GM12878 (cell line): ENCODE data around the gene CD180. TPM values are rescaled to one million over a fixed set of nuclear protein-coding genes. Genes with fewer than 3 reads are reported as not detected.

ENCODE experiments used
- ATAC-seq: fragments of 200-7000 bp; cut with Tn5 transposase; 3 replicates; pipeline ENCODE4 v1.9.1; 2020; ENCODE audit warnings: mild to moderate bottlenecking, moderate library complexity
- BruUV-seq: library from RNA; stranded (reverse); fragments of 400-500 nt; replicated peaks from 2 replicates; lab custom pipeline; 2021; lab: Mats Ljungman, UMichigan
- CTCF ChIA-PET: fragments of 300-600 bp; sonication (Branson Sonifier 250); formaldehyde crosslinking; extraction: SDS; loops from one replicate; lab custom pipeline; 2021; ENCODE audit warnings: inconsistent platforms; lab: Yijun Ruan, JAX
- POLR2A ChIA-PET: fragments of 350-600 bp; formaldehyde crosslinking; extraction: SDS; loops from one replicate; lab custom pipeline; 2021; ENCODE audit warnings: inconsistent platforms; lab: Charles Lee
- RAD21 ChIA-PET: fragments of 300-600 bp; sonication (Branson Sonifier 250); formaldehyde crosslinking; loops from one replicate; lab custom pipeline; 2023; ENCODE audit warnings: antibody characterized with exemption; ENCODE audit not compliant: unreplicated experiment; lab: Charles Lee
- SMC1A ChIA-PET: fragments of 300-600 bp; sonication (Branson Sonifier 250); formaldehyde crosslinking; loops from one replicate; lab custom pipeline; 2023; ENCODE audit not compliant: unreplicated experiment, uncharacterized antibody; lab: Charles Lee
- DNase-seq: peaks from one replicate; pipeline ENCODE4 v3.0.0-alpha.2; 2011; ENCODE audit warnings: low read depth, low spot score
- FAIRE-seq: peaks from 3 replicates; lab custom pipeline; 2011; peaks lifted over from hg19 to GRCh38; lab: Jason Lieb, UNC
- H2AFZ ChIP-seq: 2 replicates; pipeline ENCODE4 v1.6.0; 2011; ENCODE audit warnings: low read depth, low read length, control low read depth; ENCODE audit not compliant: control insufficient read depth
- H3K27ac ChIP-seq: 2 replicates; pipeline ENCODE4 v1.5.1; 2011; ENCODE audit warnings: control low read depth; ENCODE audit not compliant: control insufficient read depth, insufficient read depth
- H3K27me3 ChIP-seq, 2 experiments: replicated peaks in 1 of 2; 2 replicates each; pipeline versions ENCODE4 v1.6.0 to v1.6.1; 2011; ENCODE audit warnings: low read length in 1 of 2; ENCODE audit not compliant: control insufficient read depth in 2 of 2, insufficient read depth in 2 of 2
- H3K36me3 ChIP-seq, 2 experiments: 2 replicates each; pipeline ENCODE4 v1.5.1; 2011; ENCODE audit warnings: low read length in 1 of 2; ENCODE audit not compliant: control insufficient read depth in 2 of 2, insufficient read depth in 2 of 2
- H3K4me1 ChIP-seq: 2 replicates; pipeline ENCODE4 v1.6.1; 2011; ENCODE audit warnings: mild to moderate bottlenecking, low read length, moderate library complexity, mixed read lengths; ENCODE audit not compliant: control insufficient read depth, insufficient read depth
- H3K4me2 ChIP-seq: 2 replicates; pipeline ENCODE4 v1.6.0; 2011; ENCODE audit warnings: control low read depth; ENCODE audit not compliant: control insufficient read depth, insufficient read depth
- H3K4me3 ChIP-seq: fragments of 200-600 bp; sonication (generic); 2 replicates; pipeline ENCODE4 v1.5.1; 2016
- H3K79me2 ChIP-seq: 2 replicates; pipeline ENCODE4 v1.6.0; 2011; ENCODE audit warnings: low read length; ENCODE audit not compliant: control insufficient read depth, insufficient read depth
- H3K9ac ChIP-seq: 2 replicates; pipeline ENCODE4 v1.8.0; 2011; ENCODE audit warnings: low read length, control low read depth, mixed read lengths; ENCODE audit not compliant: control insufficient read depth, insufficient read depth
- H3K9me3 ChIP-seq: replicated peaks from 3 replicates; pipeline ENCODE4 v1.5.1; 2011; ENCODE audit warnings: mild to moderate bottlenecking, low read length; ENCODE audit not compliant: control insufficient read depth, insufficient read depth
- H4K20me1 ChIP-seq: 2 replicates; pipeline ENCODE4 v1.6.0; 2011; ENCODE audit not compliant: control insufficient read depth, insufficient read depth
- BCL3 ChIP-seq: IDR thresholded peaks from 2 replicates; pipeline ENCODE4 v1.6.1; 2011; ENCODE audit warnings: borderline replicate concordance, low read depth, mild to moderate bottlenecking, moderate library complexity, low read length; ENCODE audit not compliant: insufficient read depth, poor library complexity, severe bottlenecking
- ETV6 ChIP-seq, 2 experiments: fragments of 450-650 bp in 1 of 2; IDR thresholded peaks in 1 of 2; conservative IDR thresholded peaks in 1 of 2; 2 replicates each; pipeline ENCODE4 v1.6.1; 2014; ENCODE audit warnings: antibody characterized with exemption in 1 of 2, borderline replicate concordance in 1 of 2, low read depth in 1 of 2, mild to moderate bottlenecking in 1 of 2, moderate library complexity in 1 of 2
- MYB ChIP-seq: fragments of 150-350 bp; IDR thresholded peaks from 2 replicates; pipeline ENCODE4 v1.6.1; 2014; ENCODE audit warnings: mild to moderate bottlenecking, low read depth, low read length, borderline replicate concordance
- MYC ChIP-seq: IDR thresholded peaks from 2 replicates; pipeline ENCODE4 v1.6.1; 2011; ENCODE audit warnings: mild to moderate bottlenecking, low read length, moderate library complexity, inconsistent platforms; ENCODE audit not compliant: insufficient read depth, insufficient replicate concordance, insufficient read length, severe bottlenecking
- RCOR1 ChIP-seq: conservative IDR thresholded peaks from 2 replicates; pipeline ENCODE4 v1.6.1; 2012; ENCODE audit warnings: low read depth, low read length, improper control_type of control experiment
- SIX5 ChIP-seq: IDR thresholded peaks from 2 replicates; pipeline ENCODE4 v1.6.1; 2011; ENCODE audit warnings: mild to moderate bottlenecking, low read depth, low read length, moderate library complexity; ENCODE audit not compliant: severe bottlenecking
- TCF12 ChIP-seq: IDR thresholded peaks from 2 replicates; pipeline ENCODE4 v1.6.1; 2011; ENCODE audit warnings: low read depth, mild to moderate bottlenecking, low read length
- WGBS: methylation state at CpG from one replicate; pipeline ENCODE4 v1.1.6; 2016; ENCODE audit warnings: low lambda C conversion rate; ENCODE audit not compliant: insufficient replicate concordance, insufficient coverage; ENCODE audit errors: missing lambda C conversion rate; 5-methylcytosine and 5-hydroxymethylcytosine counted together
- in situ Hi-C: fragments of 300-500 bp; cut with MboI; formaldehyde crosslinking; loops from 9 replicates; pipeline ENCODE4 v1.14.3; 2018; ENCODE audit warnings: mixed read lengths
- intact Hi-C: fragments of 100-400 bp; cut with micrococcal nuclease; formaldehyde crosslinking; loops from one replicate; pipeline ENCODE4 v1.14.2; 2022; ENCODE audit not compliant: unreplicated experiment
- polyA plus RNA-seq, 11 experiments: library from polyadenylated mRNA; depleted of rRNA in 4 of 11; unstranded in 6 of 11; stranded (reverse) in 5 of 11; fragments of >200 nt; fragmentation: Nextera tagmentation in 4 of 11; fragmentation: Illumina TruSeq in 1 of 11; extraction: Ambion mirVana in 4 of 11; extraction: Trizol in 1 of 11; gene quantifications; 1 replicate in 1 of 11; 2 replicates in 10 of 11; pipeline versions ENCODE4 v1.2.1 to v1.2.3, GENCODE V29; 2011 to 2016; ENCODE audit warnings: inconsistent platforms in 2 of 11, missing spikeins in 2 of 11, low read depth in 1 of 11
- total RNA-seq, 4 experiments: library from RNA; depleted of rRNA in 3 of 4; stranded (reverse); fragments of >200 nt in 3 of 4; fragmentation: Illumina TruSeq in 1 of 4; extraction: Trizol in 1 of 4; gene quantifications; 2 replicates each; pipeline versions ENCODE4 v1.2.1 to v1.2.3, GENCODE V29; 2013 to 2021

Gene CD180
- total and polyA plus RNA-seq, 10 of the 15 experiments (the other 5 are each of a cell fraction or from before 2014, with no cell fraction given), result 0.22 to 9.7 (median 2.9) TPM

- Histone ChIP-seq H3K27me3 (peaks cover 0 to 1% of the 10 kb centered on the region in 2 experiments; a peak in 1 of 4 replicates), H3K27ac (no peak overlapping the region), H3K9ac (no peak overlapping the region), H4K20me1 (no peaks in the 10 kb centered on the region; the same call in 1 of the 2 replicates), H3K9me3 (no peaks in the 10 kb centered on the region), H2AFZ (no peak overlapping the region), H3K4me1 (no peaks in the 10 kb centered on the region), H3K4me3 (no peak overlapping the region), H3K4me2 (no peak overlapping the region), H3K79me2 (no peaks in the 10 kb centered on the region), H3K36me3 (no peaks in the 10 kb centered on the region)
- POLR2A ChIA-PET, result no interaction called here
- intact Hi-C loops (no loop called here), in situ Hi-C loops (no loop called here)
- CTCF ChIA-PET, result no interaction called here
- no peak for ATAC-seq
- 55% methylated on average over 2 of the region's 2 CpGs for WGBS
- SMC1A ChIA-PET, result interaction anchor here (1.3 kb wide), 1 partner anchor 14 kb away, joined by 3 read pairs; no protein-coding TSS in a partner anchor
- TF ChIP-seq BCL3, result no peak
- no peak for TF ChIP-seq ETV6 (conservative IDR thresholded peaks at IDR 0.05 in 1 of 2, IDR thresholded peaks at IDR 0.05 in 1 of 2; ENCODE audit: borderline replicate concordance in 1 of 2, low read depth in 1 of 2)
- no peak for TF ChIP-seq MYC
- no peak for TF ChIP-seq SIX5
- no peak for TF ChIP-seq MYB
- TF ChIP-seq TCF12, result no peak
- TF ChIP-seq RCOR1, result no peak
- FAIRE-seq, result no peak
- BruUV-seq, result no TSS peak
- RAD21 ChIA-PET, result interaction anchor here (1.2 kb wide), 1 partner anchor 11 kb away, joined by 5 read pairs; no protein-coding TSS in a partner anchor
- no peak for DNase-seq
These were observed 52.4 kb downstream of the CD180 start for GRCh38 chr5:67144183-67144639.
